NCI-H1092 (cell line): ENCODE measurements around the gene TMPRSS7.

Experiments
- DNase-seq: peaks from one replicate; lab custom pipeline; 2025; lab: John Stamatoyannopoulos, UW

The TMPRSS7 gene

GRCh38 chr3:112097378-112097777 lies 62.8 kb downstream of the TMPRSS7 start:
- DNase-seq: peak; percentile 51

DNA sequence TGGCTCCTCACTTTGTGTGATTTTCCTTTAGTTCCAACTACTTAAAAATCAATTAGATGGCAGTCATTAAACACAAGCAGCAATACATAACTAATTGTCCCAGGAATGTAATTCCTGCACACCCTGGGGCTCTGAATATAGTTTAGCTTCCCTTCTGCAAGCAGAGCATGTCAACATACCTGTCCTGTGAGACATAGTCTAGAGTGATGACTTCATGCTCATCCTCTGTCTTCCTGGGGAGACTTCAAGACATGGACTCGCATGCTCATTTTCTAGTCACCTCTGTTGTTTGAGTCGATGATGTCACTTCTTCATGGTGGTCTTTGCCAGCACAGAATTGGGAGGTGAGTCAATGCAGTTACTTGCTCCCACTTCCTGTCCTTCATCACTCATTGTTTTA lies 67.4 kb downstream of the TMPRSS7 start:
- DNase-seq: no peak

DNA sequence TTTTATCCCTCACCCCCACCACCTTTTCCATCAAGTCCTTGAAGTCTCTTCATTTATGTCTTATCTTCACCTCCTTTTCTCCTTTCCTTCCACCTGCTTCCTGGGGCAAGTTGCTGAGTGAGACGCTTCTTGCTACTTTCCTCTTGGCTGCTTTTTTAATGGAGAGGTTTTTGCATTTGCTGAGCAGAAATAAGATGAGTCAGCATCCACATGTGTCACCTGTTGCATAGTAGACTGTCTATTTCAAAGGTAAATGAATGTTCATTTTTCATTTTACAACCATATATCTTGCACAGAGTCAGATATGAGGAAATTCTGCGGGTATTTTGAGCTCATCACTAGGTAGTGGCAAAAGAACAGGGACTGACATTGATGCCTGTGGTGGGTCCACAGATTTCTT lies 70.2 kb downstream of the TMPRSS7 start:
- DNase-seq: no peak

GRCh38 chr3:112109322-112109721 lies 74.8 kb downstream of the TMPRSS7 start:
- no peak for DNase-seq

- DNase-seq: peak; percentile 40
These were observed 77.4 kb downstream of the TMPRSS7 start for GRCh38 chr3:112111785-112112402.

- no peak for DNase-seq
These were observed 80.1 kb downstream of the TMPRSS7 start for GRCh38 chr3:112114576-112115160.

DNA sequence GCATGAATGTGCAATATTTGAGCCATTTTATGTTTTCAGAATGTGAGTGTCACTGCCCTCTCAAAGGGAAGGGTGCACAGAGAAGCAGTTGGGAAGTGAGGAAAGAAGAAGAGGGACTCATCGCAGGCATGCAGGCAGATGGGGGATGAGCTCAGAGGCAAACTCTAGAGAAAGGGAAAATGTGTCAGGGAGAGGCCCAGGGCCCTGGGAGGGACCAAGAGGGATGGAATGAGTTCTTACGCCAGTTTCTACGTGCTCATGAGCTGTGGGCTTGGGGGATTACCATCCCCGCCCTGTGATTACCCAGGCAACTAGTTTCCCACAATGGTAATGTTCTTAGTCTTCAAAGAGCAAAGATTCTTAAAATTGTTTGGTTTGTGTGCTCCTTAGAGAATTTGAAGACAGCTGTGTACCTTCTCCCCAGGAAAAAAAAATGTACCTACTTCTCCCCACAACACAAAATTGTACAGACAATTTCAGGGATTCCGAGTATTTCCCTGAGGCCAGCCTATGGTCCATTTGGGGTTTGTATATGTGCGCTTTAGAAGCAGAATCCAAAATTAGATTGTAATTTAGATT lies 80.7 kb downstream of the TMPRSS7 start:
- no peak for DNase-seq

- DNase-seq: no peak
These were observed 81.4 kb downstream of the TMPRSS7 start for GRCh38 chr3:112115806-112116383.

- DNase-seq: no peak
These were observed 82.2 kb downstream of the TMPRSS7 start for GRCh38 chr3:112116748-112117186.

DNA sequence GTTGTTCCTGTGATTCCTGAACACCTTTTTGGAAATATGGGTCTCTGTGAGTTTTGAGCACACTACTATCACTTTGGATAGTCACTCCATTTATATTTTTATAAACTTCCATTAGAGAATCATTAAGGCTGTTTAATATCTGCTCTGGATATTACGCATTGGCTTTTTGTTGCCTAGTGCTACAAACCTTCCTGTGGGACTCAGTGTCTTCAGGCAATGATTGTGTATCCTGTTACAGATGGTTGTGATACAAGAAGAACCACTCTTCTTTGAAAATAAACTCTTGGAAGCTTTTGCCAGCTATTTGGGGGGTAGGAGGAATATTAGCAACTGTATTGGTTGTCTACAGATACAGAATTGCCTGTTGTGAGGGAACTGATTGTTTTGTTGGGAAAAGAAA lies 82.9 kb downstream of the TMPRSS7 start:
- no peak for DNase-seq

DNA sequence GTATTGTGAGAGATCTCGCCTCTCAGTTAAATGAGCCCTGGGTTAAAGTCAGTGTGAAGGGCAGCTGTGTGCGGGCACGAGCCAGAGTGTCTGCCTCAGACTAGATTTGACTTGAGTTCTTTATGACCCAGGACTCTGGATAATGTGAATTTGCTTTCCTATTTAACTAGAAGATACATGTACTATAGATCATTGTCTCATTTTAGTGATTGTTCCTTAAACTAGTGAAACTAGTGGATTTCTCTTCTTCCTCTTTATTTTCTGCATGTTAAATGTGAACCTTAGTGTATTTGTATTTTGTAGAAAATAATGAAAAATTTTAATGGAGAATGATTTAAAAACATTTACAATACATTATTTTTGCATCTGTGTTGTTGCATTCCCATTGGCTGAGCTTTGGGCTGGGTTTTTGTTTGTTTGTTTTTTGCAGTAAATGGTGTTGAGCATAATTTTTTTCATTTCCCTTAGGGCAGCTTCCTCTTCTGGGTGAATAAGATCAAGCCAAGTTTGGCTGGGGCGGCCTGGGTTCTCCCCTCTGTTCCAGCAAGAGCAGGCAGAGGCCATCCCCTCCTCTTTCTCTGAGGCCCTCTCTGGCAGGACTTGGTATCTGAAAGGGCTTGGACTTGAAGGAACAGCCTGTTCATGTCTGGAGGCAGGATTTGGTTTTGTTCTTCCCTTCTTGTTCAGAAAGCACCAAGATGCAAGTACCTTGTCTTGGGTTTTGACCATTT lies 83.5 kb downstream of the TMPRSS7 start:
- no peak for DNase-seq

DNA sequence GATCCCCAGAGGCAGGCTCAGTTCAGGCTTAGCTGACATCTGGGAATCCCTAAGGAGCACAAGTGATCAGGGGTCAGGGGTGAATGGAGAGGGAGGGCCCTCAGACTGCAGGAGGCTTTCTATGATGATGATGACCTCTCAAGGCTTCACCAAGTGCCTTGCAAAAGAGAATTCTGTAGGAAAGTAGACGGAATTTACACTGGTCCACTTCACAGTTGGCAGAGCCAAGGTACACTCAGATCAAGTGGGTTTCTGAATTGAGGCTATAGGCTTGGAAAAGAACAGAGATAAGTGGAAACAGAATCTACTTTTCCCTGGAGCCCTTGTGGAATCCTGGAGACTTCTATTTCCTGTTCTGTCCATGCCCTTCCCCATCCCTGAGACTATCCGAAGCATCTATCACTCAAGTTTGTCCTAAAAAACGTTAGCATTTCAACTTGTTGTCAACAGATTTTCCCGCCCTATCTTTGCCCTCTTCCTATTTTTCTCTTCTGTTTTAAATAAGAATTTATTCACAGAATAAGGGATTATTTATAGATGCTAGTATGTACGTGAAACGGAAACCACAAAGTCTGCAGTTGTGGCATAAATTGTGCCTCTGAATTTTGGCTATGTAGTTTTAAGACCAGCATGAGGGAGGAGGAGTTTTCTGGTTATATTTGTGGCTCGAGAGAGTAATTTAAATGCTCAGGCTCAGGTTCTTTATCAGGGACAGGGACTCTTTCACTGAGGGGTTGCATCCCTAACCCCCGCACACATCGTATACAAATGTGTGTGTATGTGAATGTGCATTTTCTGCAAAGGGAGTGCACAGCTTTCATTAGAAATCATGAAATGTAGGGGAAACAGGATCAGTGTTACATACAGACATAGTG lies 85.7 kb downstream of the TMPRSS7 start:
- DNase-seq: no peak

DNA sequence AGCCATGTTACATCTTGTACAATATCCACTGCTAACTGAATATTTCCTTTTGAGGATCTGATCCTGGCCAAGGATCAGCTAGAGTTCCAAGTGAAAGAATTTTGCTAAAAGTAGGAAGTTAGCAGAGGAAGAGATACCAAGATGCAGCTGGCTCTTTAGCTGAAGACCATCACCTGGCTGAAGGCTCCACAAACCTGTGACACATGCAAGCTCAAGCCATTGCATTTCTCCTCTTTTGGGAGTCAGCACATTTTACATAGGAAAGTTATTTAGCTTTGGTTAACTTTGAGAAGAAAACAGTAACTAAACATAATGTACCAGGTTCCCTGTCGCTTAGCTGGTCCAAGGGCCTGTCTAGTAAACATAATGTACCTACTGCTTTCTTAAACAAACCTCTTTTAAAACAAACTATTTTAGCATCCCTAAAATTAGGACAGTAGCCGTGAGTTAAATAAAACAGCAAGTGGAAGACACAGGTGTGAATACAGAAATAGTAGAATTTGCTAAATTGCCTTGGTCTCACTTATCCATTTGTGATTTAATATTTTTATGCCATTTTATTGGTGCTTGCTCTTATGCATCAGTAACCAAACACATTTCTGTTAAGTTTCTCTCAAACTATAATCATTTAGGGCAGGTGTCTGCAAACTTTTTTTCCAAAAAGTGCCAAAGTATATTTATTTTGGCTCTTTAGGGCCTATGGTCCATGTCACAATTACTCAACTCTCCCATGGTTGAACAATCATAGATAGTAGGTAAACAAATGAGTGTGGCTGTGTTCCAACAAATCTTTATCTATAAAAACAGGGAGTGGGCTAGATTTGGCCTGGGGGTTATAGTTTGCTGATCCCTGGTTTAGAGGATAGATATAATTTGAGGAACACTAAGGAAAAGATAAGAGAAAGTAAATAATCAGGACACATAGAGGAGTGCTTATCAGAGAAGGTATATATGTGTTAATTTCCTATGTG lies 87.3 kb downstream of the TMPRSS7 start:
- no peak for DNase-seq

GRCh38 chr3:112122870-112123269 lies 88.3 kb downstream of the TMPRSS7 start:
- DNase-seq: no peak

DNA sequence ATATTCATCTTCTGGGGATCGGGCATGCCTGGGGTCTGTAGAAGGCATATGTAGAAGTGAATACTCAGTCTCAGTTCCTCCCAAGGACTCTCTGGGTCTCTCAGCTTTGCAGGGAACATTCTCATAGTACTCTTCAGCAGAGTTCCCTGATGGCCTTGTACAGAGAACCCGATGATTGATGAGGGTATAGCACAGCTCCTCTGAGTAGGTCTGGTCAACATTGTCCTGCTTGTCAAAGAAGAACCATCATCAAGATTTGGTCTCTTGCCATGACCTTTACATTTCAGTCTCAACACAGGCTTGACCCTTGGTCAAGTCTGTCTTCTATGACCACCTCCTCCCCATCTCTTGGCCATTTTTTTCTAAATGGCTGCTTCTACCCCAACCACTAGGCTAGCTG lies 89.0 kb downstream of the TMPRSS7 start:
- no peak for DNase-seq

- DNase-seq: no peak
These were observed 90.5 kb downstream of the TMPRSS7 start for GRCh38 chr3:112124907-112125607.

DNA sequence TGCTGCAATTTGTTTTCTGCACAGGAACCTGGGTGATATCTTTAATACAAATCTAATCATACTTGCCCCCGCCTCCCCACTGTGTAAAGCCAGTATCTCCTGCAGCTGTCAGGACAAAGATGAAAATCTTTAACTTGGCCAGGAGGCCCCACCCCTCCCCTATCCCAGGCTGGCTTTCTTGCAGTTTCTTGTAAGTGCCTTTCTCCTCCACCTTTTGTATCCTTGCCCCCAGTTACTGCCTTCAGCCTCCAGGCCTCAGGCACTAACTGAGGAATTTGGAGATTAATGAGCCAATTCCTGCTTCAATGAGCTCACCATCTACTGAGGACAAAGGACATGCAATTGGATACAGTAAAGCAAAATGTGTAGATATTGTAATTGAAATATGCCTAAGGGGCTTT lies 92.0 kb downstream of the TMPRSS7 start:
- DNase-seq: no peak

DNA sequence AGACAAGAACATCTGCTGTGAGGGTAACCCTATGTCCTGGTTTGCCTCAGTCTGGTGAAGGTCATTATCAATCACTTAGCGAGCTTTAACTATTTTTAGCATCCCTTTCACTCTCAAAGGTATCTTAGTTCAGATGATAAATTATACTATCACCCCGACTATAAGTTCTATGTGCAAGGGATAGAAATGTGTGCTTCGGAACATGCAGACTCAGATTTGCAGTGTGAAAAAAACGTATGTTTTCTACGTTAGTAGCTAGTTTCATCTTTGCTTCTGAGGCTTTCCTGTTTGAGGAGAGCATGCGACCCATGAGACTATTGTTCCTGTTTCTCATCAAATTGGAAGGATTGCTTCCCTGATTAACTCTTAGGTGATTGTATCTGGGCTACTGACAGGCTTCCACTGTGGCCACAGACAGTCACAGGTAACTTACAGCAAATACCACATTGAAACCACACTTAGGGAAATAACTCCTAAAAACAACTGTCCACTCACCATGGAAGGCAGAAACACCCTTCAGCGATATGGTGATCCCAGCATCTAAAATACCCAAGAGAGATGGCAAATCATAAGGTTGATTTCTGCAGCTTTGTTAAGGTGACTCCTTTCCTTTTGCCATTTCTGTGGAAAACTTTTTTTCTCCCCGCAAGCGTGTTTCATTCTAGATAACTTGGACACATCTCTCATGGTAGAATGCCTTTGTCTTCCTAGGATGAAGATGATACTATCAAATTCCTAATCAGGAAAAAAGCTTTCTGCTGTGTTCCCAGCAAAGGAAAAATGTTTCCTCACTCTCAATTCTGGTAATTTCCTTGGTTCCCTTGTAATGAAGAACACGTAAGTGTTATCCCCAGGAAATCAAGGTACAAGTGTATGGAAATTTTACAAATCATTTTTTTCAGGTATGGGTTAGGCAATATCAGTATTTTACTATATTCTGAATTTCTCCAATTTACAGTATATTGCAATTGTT lies 93.3 kb downstream of the TMPRSS7 start:
- DNase-seq: no peak
